GM19238 (cell line): Measurements from ENCODE around the gene LYPD5.
A peak's percentile ranks its signal among the peaks of the same experiment; 100 is the strongest.
"Not testable (repeated sequence)": the region's sequence is repeated elsewhere in the genome, so short reads cannot be mapped to it uniquely, and the experiment has no call there.

Source experiments
- DNase-seq: peaks from one replicate; pipeline ENCODE4 v3.0.0; 2011; ENCODE audit warnings: low spot score; ENCODE audit not compliant: insufficient read length

LYPD5 gene

GRCh38 chr19:43778651-43779050, 23.6 kb downstream of the LYPD5 start:
- DNase-seq: no peak

- DNase-seq: no peak
Observed at GRCh38 chr19:43777163-43777695, 25.0 kb downstream of the LYPD5 start.

GRCh38 chr19:43776286-43776685, 26.0 kb downstream of the LYPD5 start:
- DNase-seq: no peak

- no peak for DNase-seq
Observed at GRCh38 chr19:43775299-43775890, 26.9 kb downstream of the LYPD5 start.

- DNase-seq: not testable (repeated sequence)
Observed at GRCh38 chr19:43774940-43775258, 27.3 kb downstream of the LYPD5 start.

GRCh38 chr19:43774103-43774939, 27.9 kb downstream of the LYPD5 start:
- no peak for DNase-seq

- DNase-seq: no peak
Observed at GRCh38 chr19:43773725-43774102, 28.5 kb downstream of the LYPD5 start.

- no peak for DNase-seq
Observed at GRCh38 chr19:43769256-43769655, 33.0 kb downstream of the LYPD5 start.

- no peak for DNase-seq
Observed at GRCh38 chr19:43768273-43769050, 33.8 kb downstream of the LYPD5 start.

- DNase-seq: no peak
Observed at GRCh38 chr19:43767818-43768217, 34.4 kb downstream of the LYPD5 start.

- no peak for DNase-seq
Observed at GRCh38 chr19:43767316-43767715, 34.9 kb downstream of the LYPD5 start.

GRCh38 chr19:43766755-43767043, 35.5 kb downstream of the LYPD5 start:
- DNase-seq: no peak

- DNase-seq: no peak
Observed at GRCh38 chr19:43765109-43765876, 37.0 kb downstream of the LYPD5 start.

GRCh38 chr19:43764684-43765083, 37.6 kb downstream of the LYPD5 start:
- not testable (repeated sequence) for DNase-seq

GRCh38 chr19:43763473-43763939, 38.7 kb downstream of the LYPD5 start:
- no peak for DNase-seq

- DNase-seq: no peak
Observed at GRCh38 chr19:43762814-43763213, 39.4 kb downstream of the LYPD5 start.

- no peak for DNase-seq
Observed at GRCh38 chr19:43760941-43761340, 41.3 kb downstream of the LYPD5 start.

- DNase-seq: no peak
Observed at GRCh38 chr19:43759515-43759914, 42.7 kb downstream of the LYPD5 start.

GRCh38 chr19:43755256-43755801, 46.9 kb downstream of the LYPD5 start:
- peak; percentile 39 for DNase-seq

GRCh38 chr19:43754503-43755255, 47.6 kb downstream of the LYPD5 start, which contains the start of gene SMG9:
Gene SMG9, minus strand, starts transcription at chr19:43754962. Its CDS starts 4,221 bp downstream, at chr19:43750741.
- DNase-seq: peak; percentile 80

GRCh38 chr19:43754253-43754502, 48.1 kb downstream of the LYPD5 start:
- no peak for DNase-seq
